ENCODE measurements around the gene GLUL.

GLUL gene

GRCh38 chr1:182391362-182392049, at the start of gene GLUL:
GLUL (minus strand) TSS chr1:182391790; CDS start chr1:182388737, 3,053 bp downstream.
- DNase-seq (ENCODE audit: low read depth in 2 of 2): peak; percentile 43 to 45

DNA sequence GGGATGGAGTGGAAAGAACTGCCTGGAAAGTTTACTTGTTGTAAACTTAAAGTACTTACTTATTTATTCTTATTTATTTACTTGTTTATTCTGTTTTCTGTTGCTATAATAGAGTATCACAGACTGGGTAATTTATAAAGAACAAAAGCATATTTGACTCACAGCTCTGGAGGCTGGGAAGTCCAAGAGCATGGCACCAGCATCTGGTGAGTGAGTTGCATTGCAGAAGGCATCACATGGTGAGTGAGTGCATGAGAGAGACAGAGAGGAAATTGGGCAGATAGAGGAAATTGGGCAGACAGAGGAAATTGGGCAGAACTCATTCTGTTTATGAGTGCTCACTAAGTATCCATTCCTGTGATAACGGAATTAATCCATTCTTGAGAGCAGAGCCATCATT, 46.7 kb upstream of the GLUL start:
- DNase-seq (ENCODE audit: low read depth in 2 of 2): no peak

DNA sequence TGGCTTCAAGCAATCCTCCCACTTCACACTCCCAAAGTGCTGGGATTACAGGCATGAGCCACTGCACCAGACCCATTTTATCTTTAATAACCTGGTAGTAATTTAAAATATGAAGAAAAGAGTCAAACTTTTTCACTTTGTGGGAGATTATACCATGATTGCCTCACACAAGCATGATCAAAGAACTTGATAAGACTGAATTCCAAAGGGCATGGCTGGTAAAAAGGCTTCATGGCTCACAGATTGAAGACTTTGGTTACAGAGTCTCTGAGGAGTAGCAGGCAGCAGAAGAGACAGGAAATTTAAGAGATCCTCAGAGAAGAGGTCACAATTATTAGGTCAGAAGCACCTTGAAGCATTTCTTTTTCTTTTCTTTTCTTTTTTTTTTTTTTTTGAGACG, 42.0 kb upstream of the GLUL start:
- no peak for DNase-seq (ENCODE audit: low read depth in 2 of 2)

- no peak for DNase-seq (ENCODE audit: low read depth in 2 of 2)
Observed at GRCh38 chr1:182431278-182431677, 39.7 kb upstream of the GLUL start.

DNA sequence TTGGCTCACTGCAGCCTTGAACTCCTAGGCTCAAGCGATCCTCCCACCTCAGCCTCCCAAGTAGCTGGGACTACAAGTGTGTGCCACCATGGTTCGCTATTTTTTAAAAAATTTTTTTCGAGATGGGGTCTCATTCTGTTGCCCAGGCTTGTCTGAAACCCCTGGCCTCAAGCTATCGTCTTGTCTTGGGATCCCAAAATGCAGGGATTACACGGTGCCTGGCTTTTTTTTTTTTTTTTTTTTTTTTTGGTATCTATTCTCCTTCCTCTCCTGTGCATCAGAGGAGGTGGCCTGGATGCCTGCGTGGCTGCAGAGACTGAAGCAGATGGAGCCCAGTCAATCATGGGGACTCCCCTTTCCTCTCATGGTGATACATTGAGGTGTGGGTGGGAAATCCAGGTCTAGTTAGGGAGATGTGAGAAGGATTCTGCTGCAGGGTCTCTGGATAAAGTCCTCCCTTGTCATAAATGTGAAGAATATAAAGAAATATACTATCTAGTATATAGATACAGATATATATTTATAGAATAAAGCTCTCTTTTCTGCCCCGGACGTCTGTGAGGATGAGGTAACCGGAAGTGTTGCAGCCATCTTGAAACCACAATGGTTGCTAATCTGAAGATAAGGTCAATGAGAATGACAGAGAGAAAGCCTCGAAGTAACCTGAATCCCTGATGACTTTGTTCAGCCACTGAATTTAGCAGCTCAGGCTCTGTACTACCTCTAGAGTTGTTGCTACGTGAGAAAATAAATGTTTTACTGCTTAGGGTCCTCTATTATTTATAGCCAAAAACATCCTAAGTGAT, 38.9 kb upstream of the GLUL start:
- peak; percentile 15 to 18 for DNase-seq (ENCODE audit: low read depth in 2 of 2)

- DNase-seq (ENCODE audit: low read depth in 2 of 2): no peak
Observed at GRCh38 chr1:182428043-182428442, 36.5 kb upstream of the GLUL start.

DNA sequence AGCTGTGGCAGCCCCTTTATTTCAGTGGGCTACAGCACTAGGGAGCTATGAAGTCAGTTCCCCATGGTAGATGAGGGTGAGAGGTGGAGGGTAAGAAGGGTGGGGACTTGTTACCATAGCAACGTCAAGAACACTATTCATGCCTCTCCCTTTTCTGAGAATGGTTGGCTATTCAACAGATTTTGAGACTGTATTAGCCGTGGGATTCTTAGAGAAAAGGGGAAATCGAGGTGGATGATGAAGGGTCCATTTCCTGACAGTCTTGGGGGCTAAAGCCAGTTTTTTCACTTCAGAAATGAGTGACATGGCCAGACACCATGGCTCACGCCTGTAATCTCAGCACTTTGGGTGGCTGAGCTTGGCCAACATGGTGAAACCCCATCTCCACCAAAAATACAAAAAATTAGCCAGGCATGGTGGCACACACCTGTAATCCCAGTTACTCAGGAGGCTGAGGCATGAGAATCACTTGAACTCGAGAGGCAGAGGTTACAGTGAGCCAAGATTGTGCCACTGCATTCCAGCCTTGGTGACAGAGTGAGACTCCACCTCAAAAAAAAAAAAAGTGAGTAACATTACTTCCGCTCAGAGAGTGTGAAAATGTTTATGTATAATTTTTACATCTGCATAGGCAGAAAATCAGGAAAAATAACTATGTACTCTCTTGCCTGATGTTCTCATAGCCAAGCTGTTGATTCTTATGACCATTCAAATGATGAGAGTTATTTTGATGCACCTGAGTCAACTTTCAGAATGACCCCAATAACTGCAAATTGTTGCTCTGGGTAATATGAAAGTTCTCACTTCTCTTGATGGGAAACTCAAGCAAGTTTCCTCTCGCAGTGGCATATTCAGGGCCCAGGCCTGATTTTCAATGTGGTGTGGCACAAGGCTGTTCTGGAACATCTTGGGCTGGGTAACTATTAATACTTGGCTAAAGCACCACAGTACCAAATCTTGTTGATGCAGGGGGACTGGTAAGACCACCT, 35.1 kb upstream of the GLUL start:
- DNase-seq (ENCODE audit: low read depth in 2 of 2): no peak

GRCh38 chr1:182415789-182416188, 24.2 kb upstream of the GLUL start:
- DNase-seq (ENCODE audit: low read depth in 2 of 2): no peak

- DNase-seq (ENCODE audit: low read depth in 2 of 2): no peak
Observed at GRCh38 chr1:182413969-182414368, 22.4 kb upstream of the GLUL start.

GRCh38 chr1:182413486-182413885, 21.9 kb upstream of the GLUL start:
- DNase-seq (ENCODE audit: low read depth in 2 of 2): no peak

DNA sequence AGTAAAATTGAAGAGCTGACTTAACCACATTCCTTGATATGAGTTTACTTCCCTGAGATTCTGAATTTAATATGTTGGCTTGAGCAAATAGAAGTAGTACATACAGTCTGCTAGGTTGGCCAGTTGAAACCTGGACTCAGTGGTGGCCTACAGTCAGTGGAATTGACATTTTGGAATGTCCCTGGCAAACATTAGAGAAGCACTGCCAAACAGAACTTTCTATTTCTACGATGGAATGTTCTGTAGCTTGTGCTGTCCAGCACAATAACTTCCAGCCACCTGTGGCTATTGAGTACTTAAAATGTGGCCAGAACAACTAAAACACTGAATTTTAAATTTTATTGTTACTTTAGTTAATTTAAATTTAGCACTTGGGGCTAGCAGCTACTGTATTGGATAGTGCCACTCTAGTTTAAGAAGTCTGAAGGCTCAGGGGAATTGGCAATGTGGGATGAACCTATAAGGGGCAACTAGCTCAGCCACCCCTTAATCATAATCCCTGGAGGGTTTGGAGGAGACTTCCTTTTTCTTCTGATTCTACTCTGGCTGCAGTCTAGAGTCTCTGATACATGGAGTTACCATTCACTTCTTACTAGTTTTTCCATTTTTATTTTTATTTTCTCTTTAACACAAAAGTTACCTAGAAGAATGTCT, 19.2 kb upstream of the GLUL start:
- DNase-seq (ENCODE audit: low read depth in 2 of 2): no peak

DNA sequence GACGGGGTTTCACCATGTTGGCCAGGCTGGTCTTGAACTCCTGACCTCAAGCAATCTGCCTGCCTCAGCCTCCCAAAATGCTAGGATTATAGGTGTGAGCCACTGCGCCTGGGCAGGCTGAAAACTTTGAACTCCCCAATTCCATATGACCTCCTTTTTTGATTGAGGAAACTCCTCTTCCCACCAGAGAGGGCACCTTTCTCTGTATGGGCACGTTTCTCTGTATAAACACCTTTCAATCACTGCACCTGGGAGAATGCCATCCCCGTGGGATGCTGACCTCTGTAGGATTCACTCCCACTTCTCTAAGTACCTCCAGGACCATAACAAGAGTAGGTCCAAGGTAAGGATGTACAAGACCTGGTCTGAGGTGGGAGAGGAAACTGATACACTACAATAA, 18.5 kb upstream of the GLUL start:
- no peak for DNase-seq (ENCODE audit: low read depth in 2 of 2)

DNA sequence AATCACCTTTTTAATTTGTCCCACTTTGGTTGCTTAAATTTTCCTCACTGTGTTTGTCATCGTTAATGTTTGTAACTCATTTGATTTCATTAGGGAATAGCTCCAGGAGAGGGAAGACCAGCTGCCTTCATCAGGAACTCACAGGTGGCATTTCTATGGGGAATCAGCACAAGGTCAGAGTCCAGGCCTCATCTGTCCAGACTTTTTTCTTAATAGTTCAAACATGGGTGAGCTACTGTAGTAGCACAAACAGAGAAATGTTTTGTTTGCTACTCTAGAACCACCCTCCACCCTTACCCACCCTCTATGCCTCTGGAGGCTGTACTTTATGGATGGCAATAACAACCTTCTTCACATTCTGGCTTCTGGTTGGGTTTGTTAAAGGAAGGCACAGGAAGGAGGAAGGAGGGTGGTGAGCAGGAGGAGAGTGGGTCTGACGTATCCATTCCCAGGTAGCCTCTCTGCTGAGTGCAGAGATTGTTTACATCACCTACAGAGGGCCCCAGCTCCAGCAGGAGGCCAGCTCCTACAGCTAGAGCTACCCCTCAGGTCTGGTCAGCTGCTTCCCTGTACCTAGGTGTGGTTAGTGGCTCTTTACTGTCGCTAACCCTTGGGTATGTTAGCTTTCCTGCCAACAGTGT, 17.0 kb upstream of the GLUL start:
- DNase-seq (ENCODE audit: low read depth in 2 of 2): no peak

- no peak for DNase-seq (ENCODE audit: low read depth in 2 of 2)
Observed at GRCh38 chr1:182407724-182408123, 16.1 kb upstream of the GLUL start.

- no peak for DNase-seq (ENCODE audit: low read depth in 2 of 2)
Observed at GRCh38 chr1:182406012-182406411, 14.4 kb upstream of the GLUL start.

DNA sequence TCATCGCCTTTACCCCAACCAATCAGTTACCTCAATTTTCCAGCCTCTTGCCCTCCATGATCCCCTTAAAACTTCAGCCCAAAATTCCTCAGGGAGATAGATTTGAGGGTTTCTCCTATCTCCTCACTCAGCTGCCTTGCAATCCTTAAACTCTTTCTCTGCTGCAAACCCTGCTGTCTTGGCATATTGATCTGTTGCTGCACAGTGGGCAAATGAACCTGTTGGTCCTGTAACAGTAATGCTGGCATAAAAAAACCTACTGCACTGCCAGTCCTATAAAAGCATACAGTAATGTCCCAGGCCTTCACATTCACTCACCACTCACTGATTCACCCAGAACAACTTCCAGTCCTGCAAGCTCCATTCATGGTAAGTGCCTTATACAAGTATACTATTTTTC, 14.0 kb upstream of the GLUL start:
- no peak for DNase-seq (ENCODE audit: low read depth in 2 of 2)

- no peak for DNase-seq (ENCODE audit: low read depth in 2 of 2)
Observed at GRCh38 chr1:182404781-182405180, 13.2 kb upstream of the GLUL start.

DNA sequence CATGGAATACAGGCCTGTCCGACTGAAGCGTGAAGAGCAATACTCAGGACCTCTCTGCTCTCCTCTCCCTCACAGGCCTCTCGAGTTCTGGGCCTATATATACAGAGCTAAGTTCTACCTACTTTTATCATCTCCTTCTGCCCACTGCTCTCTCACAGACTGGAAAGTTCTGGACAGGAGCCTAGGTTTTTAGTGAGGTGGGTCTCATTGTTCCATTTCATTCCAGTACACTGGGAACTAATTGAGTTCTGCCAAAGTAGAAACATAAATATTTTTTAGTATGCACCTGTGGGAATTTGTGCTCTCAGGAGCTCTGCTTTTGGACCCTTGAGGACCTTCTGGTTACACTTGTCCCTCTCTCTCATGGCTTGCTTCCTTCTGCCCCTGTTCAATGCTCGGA, 9.0 kb upstream of the GLUL start, which contains the start of gene TEDDM1:
TSS of gene TEDDM1 (minus strand) at position 101 of the 400 bp plus-strand sequence. CDS start 182 bp downstream, outside the sequence.
- DNase-seq (ENCODE audit: low read depth in 2 of 2): no peak

GRCh38 chr1:182397653-182398393, 6.2 kb upstream of the GLUL start:
- DNase-seq (ENCODE audit: low read depth in 2 of 2): no peak

- no peak for DNase-seq (ENCODE audit: low read depth in 2 of 2)
Observed at GRCh38 chr1:182395906-182396305, 4.3 kb upstream of the GLUL start.

All from stimulated activated CD8-positive, alpha-beta memory T cell treated with anti-CD3 and anti-CD28 coated beads, Interleukin-15, amount 100 ng/mL, for 48 hours (primary cell).